ENCODE data around the gene SIK3. TPM values are rescaled to one million over a fixed set of nuclear protein-coding genes. Genes with fewer than 3 reads are reported as not detected.

The SIK3 gene
- total and polyA plus RNA-seq, 8 donors: 11.1 to 27.3 (median 24.0) TPM

DNA sequence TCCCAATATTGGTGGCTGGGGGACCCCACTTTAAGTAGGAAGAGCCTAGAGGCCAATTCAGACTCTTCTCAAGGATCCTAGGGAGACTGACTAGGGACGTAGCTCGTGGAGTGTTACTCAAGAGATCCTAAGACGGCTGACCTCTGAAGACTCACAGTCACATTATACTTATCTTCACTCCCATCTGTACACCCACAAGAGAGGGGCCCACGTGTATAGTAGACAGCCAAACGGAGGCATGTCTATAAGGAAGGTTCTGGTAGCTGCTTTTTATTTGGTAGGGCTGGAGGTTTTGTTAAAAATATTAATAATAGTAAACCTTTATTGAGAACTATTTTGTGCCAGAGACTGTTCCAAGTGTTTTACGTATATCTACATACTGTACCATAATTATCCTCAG is 237.9 kb downstream of the SIK3 start:
- intact Hi-C loops (cut with DNase I): loop anchor here in 1 of 3 donors (10.0 kb wide), 1 partner anchor 364 kb away; no protein-coding TSS in a partner anchor
- no peak for ATAC-seq
- 90 to 96% methylated on average over 6 of the region's 6 CpGs for WGBS, 2 donors
- FAIRE-seq: no peak
- Histone ChIP-seq H3K27me3 (no peaks in the 10 kb centered on the region), H3K36me3 (peaks cover 0 to 53% (median 17%) of the 10 kb centered on the region in 3 donors), H3K4me1 (no peaks in the 10 kb centered on the region), H3K27ac (no peak overlapping the region), H3K4me3 (no peak overlapping the region), H3K9me3 (no peaks in the 10 kb centered on the region)
- TF ChIP-seq, protein P1, sequence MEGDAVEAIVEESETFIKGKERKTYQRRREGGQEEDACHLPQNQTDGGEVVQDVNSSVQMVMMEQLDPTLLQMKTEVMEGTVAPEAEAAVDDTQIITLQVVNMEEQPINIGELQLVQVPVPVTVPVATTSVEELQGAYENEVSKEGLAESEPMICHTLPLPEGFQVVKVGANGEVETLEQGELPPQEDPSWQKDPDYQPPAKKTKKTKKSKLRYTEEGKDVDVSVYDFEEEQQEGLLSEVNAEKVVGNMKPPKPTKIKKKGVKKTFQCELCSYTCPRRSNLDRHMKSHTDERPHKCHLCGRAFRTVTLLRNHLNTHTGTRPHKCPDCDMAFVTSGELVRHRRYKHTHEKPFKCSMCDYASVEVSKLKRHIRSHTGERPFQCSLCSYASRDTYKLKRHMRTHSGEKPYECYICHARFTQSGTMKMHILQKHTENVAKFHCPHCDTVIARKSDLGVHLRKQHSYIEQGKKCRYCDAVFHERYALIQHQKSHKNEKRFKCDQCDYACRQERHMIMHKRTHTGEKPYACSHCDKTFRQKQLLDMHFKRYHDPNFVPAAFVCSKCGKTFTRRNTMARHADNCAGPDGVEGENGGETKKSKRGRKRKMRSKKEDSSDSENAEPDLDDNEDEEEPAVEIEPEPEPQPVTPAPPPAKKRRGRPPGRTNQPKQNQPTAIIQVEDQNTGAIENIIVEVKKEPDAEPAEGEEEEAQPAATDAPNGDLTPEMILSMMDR (IDR thresholded peaks at IDR 0.05): no peak
- DNase-seq: no peak

DNA sequence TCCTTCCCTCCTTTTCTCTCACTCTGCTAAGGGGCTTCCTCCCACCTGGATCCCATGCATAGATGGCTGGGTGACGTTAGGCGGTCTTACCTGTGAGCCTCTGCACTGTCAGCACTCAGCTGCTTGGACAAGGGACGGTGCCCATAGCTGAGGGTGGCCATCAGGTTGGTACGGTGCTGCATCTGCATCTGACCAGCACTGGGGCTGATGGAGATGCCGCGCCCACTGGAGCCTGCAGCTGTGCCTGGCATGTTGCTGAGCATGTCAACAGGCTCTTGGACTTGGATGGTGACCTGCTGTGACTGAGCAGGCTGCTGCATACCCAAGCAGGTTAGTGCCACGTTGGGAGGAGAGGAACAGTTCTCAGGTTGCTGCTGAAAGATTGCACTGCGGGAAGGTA is 239.1 kb downstream of the SIK3 start:
- H3K36me3 ChIP-seq: peaks cover 0 to 53% (median 17%) of the 10 kb centered on the region in 3 donors
- TF ChIP-seq, protein P1 (IDR thresholded peaks at IDR 0.05): no peak
- H3K27ac ChIP-seq: no peak overlapping the region
- no peaks in the 10 kb centered on the region for H3K9me3 ChIP-seq
- H3K27me3 ChIP-seq: no peaks in the 10 kb centered on the region
- no peaks in the 10 kb centered on the region for H3K4me1 ChIP-seq
- no peak for DNase-seq
- intact Hi-C loops (cut with DNase I): no loop called here
- WGBS, 2 donors: 93 to 95% methylated on average over 8 of the region's 8 CpGs
- FAIRE-seq: no peak
- H3K4me3 ChIP-seq: no peak overlapping the region
- no peak for ATAC-seq

DNA sequence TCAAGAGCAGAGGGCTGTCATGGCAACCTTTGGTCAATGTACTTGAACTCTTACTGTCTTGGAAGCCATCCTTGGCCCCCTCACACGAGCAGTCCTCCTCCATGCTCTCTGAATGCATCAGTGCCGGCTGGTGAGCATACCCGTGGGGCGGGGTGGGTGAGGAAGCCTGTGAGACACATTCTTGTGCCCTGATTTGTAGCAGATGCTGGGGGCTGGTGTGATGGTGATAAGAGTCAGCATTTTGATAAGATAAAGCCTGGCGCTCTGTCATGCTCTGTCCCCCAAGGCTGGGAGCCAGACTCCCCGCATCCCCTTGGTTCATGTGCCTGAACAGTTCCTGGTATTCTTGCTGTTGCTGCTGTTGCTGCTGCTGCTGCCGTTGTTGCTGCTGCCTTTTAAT is 240.3 kb downstream of the SIK3 start:
- H3K36me3 ChIP-seq: peaks cover 0 to 49% (median 17%) of the 10 kb centered on the region in 3 donors
- TF ChIP-seq, protein P1 (IDR thresholded peaks at IDR 0.05): no peak
- no peak overlapping the region for H3K4me3 ChIP-seq
- FAIRE-seq (no peak), ATAC-seq (no peak), DNase-seq (no peak)
- intact Hi-C loops (cut with DNase I): no loop called here
- no peaks in the 10 kb centered on the region for H3K9me3 ChIP-seq
- peaks cover 0 to 1% (median 0%) of the 10 kb centered on the region in 3 donors for H3K4me1 ChIP-seq
- no peaks in the 10 kb centered on the region for H3K27me3 ChIP-seq
- no peak overlapping the region for H3K27ac ChIP-seq
- WGBS, 2 donors: 77 to 81% methylated on average over 7 of the region's 7 CpGs

DNA sequence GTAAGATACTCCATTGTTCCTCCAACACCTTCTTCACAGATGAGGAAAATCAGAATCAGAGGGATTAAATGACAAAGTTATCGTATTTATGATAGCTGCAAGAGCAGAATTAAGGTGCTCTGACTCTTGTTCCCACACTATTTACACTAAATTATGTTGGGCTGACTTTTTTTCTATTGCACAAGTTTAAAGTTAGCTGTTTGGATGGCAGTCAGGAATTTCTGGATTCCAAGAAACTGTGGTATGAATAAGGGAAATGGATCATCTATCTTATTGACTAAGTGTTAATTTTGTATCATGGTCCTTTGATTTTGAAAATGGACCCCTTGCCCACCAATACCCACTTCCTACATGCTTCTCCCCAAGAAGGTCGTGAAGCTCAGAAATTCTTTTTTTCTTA is 240.9 kb downstream of the SIK3 start:
- no peak for ATAC-seq
- H3K36me3 ChIP-seq: peaks cover 0 to 49% (median 17%) of the 10 kb centered on the region in 3 donors
- H3K27ac ChIP-seq: no peak overlapping the region
- no peak for FAIRE-seq
- WGBS, 2 donors: 86 to 88% methylated on average over 2 of the region's 2 CpGs
- intact Hi-C loops (cut with DNase I): no loop called here
- H3K9me3 ChIP-seq: no peaks in the 10 kb centered on the region
- DNase-seq: no peak
- H3K4me1 ChIP-seq: peaks cover 0 to 5% (median 0%) of the 10 kb centered on the region in 3 donors
- TF ChIP-seq, protein P1 (IDR thresholded peaks at IDR 0.05): no peak
- H3K27me3 ChIP-seq: no peaks in the 10 kb centered on the region
- no peak overlapping the region for H3K4me3 ChIP-seq

DNA sequence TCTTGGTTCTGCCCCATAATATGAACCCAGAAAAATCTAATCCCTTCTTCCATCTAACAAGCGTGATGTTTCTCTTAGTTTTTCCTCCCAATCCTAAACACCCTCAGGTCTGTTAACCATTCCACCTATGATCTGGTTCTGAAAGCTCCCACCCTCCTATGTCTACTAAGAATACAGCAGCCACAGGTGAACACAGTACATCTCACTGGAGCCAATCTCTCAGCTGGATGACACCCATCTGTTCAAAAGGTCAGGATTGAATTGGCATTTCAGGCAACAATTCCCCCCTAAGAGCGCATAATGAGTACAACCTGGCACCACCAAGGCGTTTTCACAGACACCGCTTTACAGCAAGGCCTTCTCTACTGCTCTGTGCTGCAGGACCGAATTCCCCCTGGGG is 241.8 kb downstream of the SIK3 start:
- 76 to 95% methylated on average over 5 of the region's 5 CpGs for WGBS, 2 donors

More for the DNA sequence above, 241.8 kb downstream of the SIK3 start:
- ATAC-seq (no peak), DNase-seq (no peak), FAIRE-seq (no peak)
- Histone ChIP-seq H3K27me3 (no peaks in the 10 kb centered on the region), H3K27ac (no peak overlapping the region), H3K36me3 (peaks cover 0 to 41% (median 14%) of the 10 kb centered on the region in 3 donors), H3K4me1 (peaks cover 0 to 5% (median 0%) of the 10 kb centered on the region in 3 donors), H3K4me3 (no peak overlapping the region), H3K9me3 (no peaks in the 10 kb centered on the region)
- intact Hi-C loops (cut with DNase I): no loop called here
- TF ChIP-seq, protein P1 (IDR thresholded peaks at IDR 0.05): no peak
